Measurements from ENCODE around the gene DDAH1. TPM values are rescaled to one million over a fixed set of nuclear protein-coding genes. Genes with fewer than 3 reads are reported as not detected.

Gene DDAH1
- total RNA-seq, 1 experiment from 2014 or later = 22.8 TPM

- TF ChIP-seq HMGA2 (CRISPR knock-in tag; IDR thresholded peaks at IDR 0.05) = no peak
- no peak for TF ChIP-seq E2F5 (CRISPR knock-in tag; IDR thresholded peaks at IDR 0.05)
Observed at GRCh38 chr1:85496941-85497582, 32.1 kb upstream of the DDAH1 start (continued).

DNA sequence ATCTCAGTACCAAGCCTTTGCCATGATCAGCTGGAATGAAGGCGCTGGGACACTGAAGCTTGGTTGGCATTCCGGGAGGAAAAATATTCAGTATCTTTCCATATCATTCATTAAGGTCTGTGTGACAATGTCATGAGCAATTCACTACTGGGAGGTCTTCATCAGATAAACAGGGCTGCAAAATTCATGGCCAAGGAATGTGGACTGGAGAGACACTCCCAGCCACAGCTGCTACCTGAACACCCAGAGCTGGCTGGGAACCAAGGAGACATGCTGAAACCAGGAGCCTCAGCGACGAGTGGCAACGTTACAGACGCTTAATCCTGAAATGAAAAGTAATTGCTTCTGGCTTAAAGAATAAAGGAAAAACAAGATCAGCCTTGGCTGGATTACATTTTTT is 30.6 kb upstream of the DDAH1 start:
- ChIA-PET POLR2A (no interaction called here), CTCF (interaction anchor here (1.6 to 2.0 kb wide), 2 partner anchors 86 to 187 kb away, joined by 6 to 7 read pairs; partner anchors contain the start of gene CCN1)
- TF ChIP-seq E2F1 (CRISPR knock-in tag; IDR thresholded peaks at IDR 0.05) (no peak), ZNF425 (CRISPR knock-in tag; conservative IDR thresholded peaks at IDR 0.05) (no peak), ZNF512 (CRISPR knock-in tag; IDR thresholded peaks at IDR 0.05; ENCODE audit: borderline replicate concordance) (no peak), FOXJ3 (CRISPR knock-in tag; IDR thresholded peaks at IDR 0.05; ENCODE audit: borderline replicate concordance) (no peak), NR1H2 (CRISPR knock-in tag; IDR thresholded peaks at IDR 0.05) (no peak), SOX15 (CRISPR knock-in tag; IDR thresholded peaks at IDR 0.05) (no peak), CREB1 (CRISPR knock-in tag; IDR thresholded peaks at IDR 0.05) (no peak), ZNF263 (CRISPR knock-in tag; IDR thresholded peaks at IDR 0.05; ENCODE audit: low read depth) (no peak), NR3C1 (CRISPR knock-in tag; conservative IDR thresholded peaks at IDR 0.05; ENCODE audit: low read depth) (no peak), GTF2I (CRISPR knock-in tag; conservative IDR thresholded peaks at IDR 0.05) (no peak), TCF7 (CRISPR knock-in tag; IDR thresholded peaks at IDR 0.05; ENCODE audit: low read depth) (no peak), MYBL2 (CRISPR knock-in tag; IDR thresholded peaks at IDR 0.05) (no peak), ESRRA (CRISPR knock-in tag; IDR thresholded peaks at IDR 0.05; ENCODE audit: borderline replicate concordance) (no peak), OVOL2 (CRISPR knock-in tag; IDR thresholded peaks at IDR 0.05; ENCODE audit: borderline replicate concordance) (no peak), ELF4 (CRISPR knock-in tag; IDR thresholded peaks at IDR 0.05; ENCODE audit: low read depth) (no peak), TP53 (CRISPR knock-in tag; IDR thresholded peaks at IDR 0.05) (no peak), RORB (CRISPR knock-in tag; IDR thresholded peaks at IDR 0.05) (no peak)
- TF ChIP-seq, protein P1, sequence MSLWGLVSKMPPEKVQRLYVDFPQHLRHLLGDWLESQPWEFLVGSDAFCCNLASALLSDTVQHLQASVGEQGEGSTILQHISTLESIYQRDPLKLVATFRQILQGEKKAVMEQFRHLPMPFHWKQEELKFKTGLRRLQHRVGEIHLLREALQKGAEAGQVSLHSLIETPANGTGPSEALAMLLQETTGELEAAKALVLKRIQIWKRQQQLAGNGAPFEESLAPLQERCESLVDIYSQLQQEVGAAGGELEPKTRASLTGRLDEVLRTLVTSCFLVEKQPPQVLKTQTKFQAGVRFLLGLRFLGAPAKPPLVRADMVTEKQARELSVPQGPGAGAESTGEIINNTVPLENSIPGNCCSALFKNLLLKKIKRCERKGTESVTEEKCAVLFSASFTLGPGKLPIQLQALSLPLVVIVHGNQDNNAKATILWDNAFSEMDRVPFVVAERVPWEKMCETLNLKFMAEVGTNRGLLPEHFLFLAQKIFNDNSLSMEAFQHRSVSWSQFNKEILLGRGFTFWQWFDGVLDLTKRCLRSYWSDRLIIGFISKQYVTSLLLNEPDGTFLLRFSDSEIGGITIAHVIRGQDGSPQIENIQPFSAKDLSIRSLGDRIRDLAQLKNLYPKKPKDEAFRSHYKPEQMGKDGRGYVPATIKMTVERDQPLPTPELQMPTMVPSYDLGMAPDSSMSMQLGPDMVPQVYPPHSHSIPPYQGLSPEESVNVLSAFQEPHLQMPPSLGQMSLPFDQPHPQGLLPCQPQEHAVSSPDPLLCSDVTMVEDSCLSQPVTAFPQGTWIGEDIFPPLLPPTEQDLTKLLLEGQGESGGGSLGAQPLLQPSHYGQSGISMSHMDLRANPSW (CRISPR knock-in tag; conservative IDR thresholded peaks at IDR 0.05; ENCODE audit: low read depth) = no peak
- TF ChIP-seq, protein P2, sequence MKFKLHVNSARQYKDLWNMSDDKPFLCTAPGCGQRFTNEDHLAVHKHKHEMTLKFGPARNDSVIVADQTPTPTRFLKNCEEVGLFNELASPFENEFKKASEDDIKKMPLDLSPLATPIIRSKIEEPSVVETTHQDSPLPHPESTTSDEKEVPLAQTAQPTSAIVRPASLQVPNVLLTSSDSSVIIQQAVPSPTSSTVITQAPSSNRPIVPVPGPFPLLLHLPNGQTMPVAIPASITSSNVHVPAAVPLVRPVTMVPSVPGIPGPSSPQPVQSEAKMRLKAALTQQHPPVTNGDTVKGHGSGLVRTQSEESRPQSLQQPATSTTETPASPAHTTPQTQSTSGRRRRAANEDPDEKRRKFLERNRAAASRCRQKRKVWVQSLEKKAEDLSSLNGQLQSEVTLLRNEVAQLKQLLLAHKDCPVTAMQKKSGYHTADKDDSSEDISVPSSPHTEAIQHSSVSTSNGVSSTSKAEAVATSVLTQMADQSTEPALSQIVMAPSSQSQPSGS (CRISPR knock-in tag; IDR thresholded peaks at IDR 0.05; ENCODE audit: borderline replicate concordance, low read depth) = no peak
- TF ChIP-seq, protein P3, sequence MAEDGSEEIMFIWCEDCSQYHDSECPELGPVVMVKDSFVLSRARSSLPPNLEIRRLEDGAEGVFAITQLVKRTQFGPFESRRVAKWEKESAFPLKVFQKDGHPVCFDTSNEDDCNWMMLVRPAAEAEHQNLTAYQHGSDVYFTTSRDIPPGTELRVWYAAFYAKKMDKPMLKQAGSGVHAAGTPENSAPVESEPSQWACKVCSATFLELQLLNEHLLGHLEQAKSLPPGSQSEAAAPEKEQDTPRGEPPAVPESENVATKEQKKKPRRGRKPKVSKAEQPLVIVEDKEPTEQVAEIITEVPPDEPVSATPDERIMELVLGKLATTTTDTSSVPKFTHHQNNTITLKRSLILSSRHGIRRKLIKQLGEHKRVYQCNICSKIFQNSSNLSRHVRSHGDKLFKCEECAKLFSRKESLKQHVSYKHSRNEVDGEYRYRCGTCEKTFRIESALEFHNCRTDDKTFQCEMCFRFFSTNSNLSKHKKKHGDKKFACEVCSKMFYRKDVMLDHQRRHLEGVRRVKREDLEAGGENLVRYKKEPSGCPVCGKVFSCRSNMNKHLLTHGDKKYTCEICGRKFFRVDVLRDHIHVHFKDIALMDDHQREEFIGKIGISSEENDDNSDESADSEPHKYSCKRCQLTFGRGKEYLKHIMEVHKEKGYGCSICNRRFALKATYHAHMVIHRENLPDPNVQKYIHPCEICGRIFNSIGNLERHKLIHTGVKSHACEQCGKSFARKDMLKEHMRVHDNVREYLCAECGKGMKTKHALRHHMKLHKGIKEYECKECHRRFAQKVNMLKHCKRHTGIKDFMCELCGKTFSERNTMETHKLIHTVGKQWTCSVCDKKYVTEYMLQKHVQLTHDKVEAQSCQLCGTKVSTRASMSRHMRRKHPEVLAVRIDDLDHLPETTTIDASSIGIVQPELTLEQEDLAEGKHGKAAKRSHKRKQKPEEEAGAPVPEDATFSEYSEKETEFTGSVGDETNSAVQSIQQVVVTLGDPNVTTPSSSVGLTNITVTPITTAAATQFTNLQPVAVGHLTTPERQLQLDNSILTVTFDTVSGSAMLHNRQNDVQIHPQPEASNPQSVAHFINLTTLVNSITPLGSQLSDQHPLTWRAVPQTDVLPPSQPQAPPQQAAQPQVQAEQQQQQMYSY (CRISPR knock-in tag; IDR thresholded peaks at IDR 0.05) = no peak

More for the DNA sequence above, 30.6 kb upstream of the DDAH1 start:
- no peak for ATAC-seq
- Mint-ChIP-seq H3K4me1 (no peaks in the 10 kb centered on the region), H3K27ac (no peak overlapping the region), H3K27me3 (ENCODE audit: low read depth) (no peaks in the 10 kb centered on the region), H3K36me3 (no peaks in the 10 kb centered on the region), H3K4me3 (no peak overlapping the region), H3K9me3 (peaks cover 5% of the 10 kb centered on the region; the same call in 1 of the 2 replicates)
- no peak for DNase-seq (ENCODE audit: low spot score)

Measured in WTC11 (cell line).